ENCODE measurements around the gene PERM1.

DNA sequence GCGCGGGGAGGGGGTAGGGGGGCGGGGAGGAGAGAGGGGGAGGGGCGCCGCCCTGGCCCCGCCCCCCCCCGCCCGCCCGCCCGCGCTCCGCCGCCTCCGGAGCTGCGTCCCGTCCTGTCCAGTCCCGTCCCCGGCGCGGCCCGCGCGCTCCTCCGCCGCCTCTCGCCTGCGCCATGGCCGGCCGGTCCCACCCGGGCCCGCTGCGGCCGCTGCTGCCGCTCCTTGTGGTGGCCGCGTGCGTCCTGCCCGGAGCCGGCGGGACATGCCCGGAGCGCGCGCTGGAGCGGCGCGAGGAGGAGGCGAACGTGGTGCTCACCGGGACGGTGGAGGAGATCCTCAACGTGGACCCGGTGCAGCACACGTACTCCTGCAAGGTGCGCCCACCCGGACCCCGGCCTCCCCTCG lies 38.1 kb upstream of the PERM1 start, which contains the start of gene AGRN:
- TF ChIP-seq, protein P1, sequence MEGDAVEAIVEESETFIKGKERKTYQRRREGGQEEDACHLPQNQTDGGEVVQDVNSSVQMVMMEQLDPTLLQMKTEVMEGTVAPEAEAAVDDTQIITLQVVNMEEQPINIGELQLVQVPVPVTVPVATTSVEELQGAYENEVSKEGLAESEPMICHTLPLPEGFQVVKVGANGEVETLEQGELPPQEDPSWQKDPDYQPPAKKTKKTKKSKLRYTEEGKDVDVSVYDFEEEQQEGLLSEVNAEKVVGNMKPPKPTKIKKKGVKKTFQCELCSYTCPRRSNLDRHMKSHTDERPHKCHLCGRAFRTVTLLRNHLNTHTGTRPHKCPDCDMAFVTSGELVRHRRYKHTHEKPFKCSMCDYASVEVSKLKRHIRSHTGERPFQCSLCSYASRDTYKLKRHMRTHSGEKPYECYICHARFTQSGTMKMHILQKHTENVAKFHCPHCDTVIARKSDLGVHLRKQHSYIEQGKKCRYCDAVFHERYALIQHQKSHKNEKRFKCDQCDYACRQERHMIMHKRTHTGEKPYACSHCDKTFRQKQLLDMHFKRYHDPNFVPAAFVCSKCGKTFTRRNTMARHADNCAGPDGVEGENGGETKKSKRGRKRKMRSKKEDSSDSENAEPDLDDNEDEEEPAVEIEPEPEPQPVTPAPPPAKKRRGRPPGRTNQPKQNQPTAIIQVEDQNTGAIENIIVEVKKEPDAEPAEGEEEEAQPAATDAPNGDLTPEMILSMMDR (conservative IDR thresholded peaks at IDR 0.05; ENCODE audit: low read depth, low read length), result no peak
- TF ChIP-seq EZH2phosphoT487 (IDR thresholded peaks at IDR 0.05; ENCODE audit: borderline replicate concordance, low read length) (no peak), EZH2 (IDR thresholded peaks at IDR 0.05; ENCODE audit: low read length, unreplicated experiment) (no peak)
